NT2/D1 (cell line): ENCODE results near the gene ZNF652.

Experiments
- SUZ12 ChIP-seq: IDR thresholded peaks from 2 replicates; pipeline ENCODE4 v1.6.1; 2011; ENCODE audit not compliant: insufficient read length, insufficient read depth; ENCODE audit errors: extremely low read depth
- YY1 ChIP-seq: IDR thresholded peaks from 2 replicates; pipeline ENCODE4 v1.6.1; 2011; ENCODE audit not compliant: insufficient read length, insufficient read depth
- ZNF274 ChIP-seq: IDR thresholded peaks from 2 replicates; pipeline ENCODE4 v1.6.1; 2011; ENCODE audit warnings: mild to moderate bottlenecking, low read depth, low read length

- TF ChIP-seq SUZ12, result no peak
- no peak for TF ChIP-seq ZNF274
- TF ChIP-seq YY1, result no peak
These were observed 43.5 kb downstream of the ZNF652 start for GRCh38 chr17:49318435-49318965.
